A549 (cell line): ENCODE data around the gene ADAR. TPM values are rescaled to one million over a fixed set of nuclear protein-coding genes. Genes with fewer than 3 reads are reported as not detected.

Source experiments
- ATAC-seq, 2 experiments: fragments of 200-7000 bp in 1 of 2; fragments of >200 bp in 1 of 2; cut with Nextera tagmentation in 1 of 2; cut with Tn5 transposase in 1 of 2; 3 replicates each; pipeline versions ENCODE4 v1.8.0 to v1.9.1; 2018 to 2020; ENCODE audit warnings: mild to moderate bottlenecking in 1 of 2, moderate library complexity in 1 of 2
- CTCF ChIA-PET: fragments of 300-600 bp; sonication (Branson Sonifier 250); formaldehyde crosslinking; extraction: SDS; loops from one replicate; lab custom pipeline; 2021; ENCODE audit warnings: antibody characterized with exemption, inconsistent platforms; lab: Yijun Ruan, JAX
- POLR2A ChIA-PET: fragments of 350-600 bp; formaldehyde crosslinking; extraction: SDS; loops from one replicate; lab custom pipeline; 2021; ENCODE audit warnings: antibody characterized with exemption, inconsistent platforms; lab: Yijun Ruan, JAX
- DNase-seq, 2 experiments: peaks; one replicate each; pipeline versions ENCODE4 v3.0.0 to v3.0.0-alpha.2; 2011 to 2016; ENCODE audit warnings: low read depth in 1 of 2, low spot score in 1 of 2
- FAIRE-seq: peaks from 2 replicates; lab custom pipeline; 2011; peaks lifted over from hg19 to GRCh38; lab: Jason Lieb, UNC
- H3K27ac ChIP-seq, 2 experiments: fragments of >200 bp; sonication (Bioruptor Twin); formaldehyde crosslinking; 3 replicates each; pipeline ENCODE4 v1.5.1; 2016 to 2017
- H3K4me1 ChIP-seq: fragments of >200 bp; sonication (Bioruptor Twin); formaldehyde crosslinking; 3 replicates; pipeline ENCODE4 v1.6.1; 2016
- H3K4me2 ChIP-seq: fragments of >200 bp; sonication (Bioruptor Twin); formaldehyde crosslinking; 3 replicates; pipeline ENCODE4 v1.6.1; 2016
- H3K4me3 ChIP-seq: fragments of >200 bp; sonication (Bioruptor Twin); formaldehyde crosslinking; 3 replicates; pipeline ENCODE4 v1.5.1; 2016
- H3K9me3 ChIP-seq: fragments of >200 bp; sonication (Bioruptor Twin); formaldehyde crosslinking; 3 replicates; pipeline ENCODE4 v1.6.1; 2016
- CBX8 ChIP-seq: fragments of 200-600 bp; sonication (generic); IDR thresholded peaks from 2 replicates; pipeline ENCODE4 v1.6.1; 2016
- CHD4 ChIP-seq: fragments of 200-600 bp; sonication (generic); IDR thresholded peaks from 2 replicates; pipeline ENCODE4 v1.6.1; 2016; ENCODE audit warnings: antibody characterized with exemption, mild to moderate bottlenecking, borderline replicate concordance
- EHMT2 ChIP-seq: fragments of 200-600 bp; sonication (generic); IDR thresholded peaks from 2 replicates; pipeline ENCODE4 v1.6.1; 2016; ENCODE audit warnings: antibody characterized with exemption, low read depth, mild to moderate bottlenecking, moderate library complexity
- HDAC2 ChIP-seq: fragments of 200-600 bp; sonication (generic); IDR thresholded peaks from 2 replicates; pipeline ENCODE4 v1.6.1; 2016
- PHF8 ChIP-seq: fragments of 200-600 bp; sonication (generic); IDR thresholded peaks from 2 replicates; pipeline ENCODE4 v1.6.1; 2016; ENCODE audit warnings: low read depth, mild to moderate bottlenecking, antibody characterized with exemption, moderate library complexity, borderline replicate concordance
- POLR2A ChIP-seq: IDR thresholded peaks from 2 replicates; pipeline ENCODE4 v1.6.1; 2012; ENCODE audit warnings: mild to moderate bottlenecking, low read length
- RAD21 ChIP-seq, 2 experiments: fragments of >200 bp in 1 of 2; sonication (Bioruptor Twin) in 1 of 2; formaldehyde crosslinking in 1 of 2; IDR thresholded peaks in 1 of 2; conservative IDR thresholded peaks in 1 of 2; 2 replicates in 1 of 2; 3 replicates in 1 of 2; pipeline ENCODE4 v1.6.1; 2012 to 2018; ENCODE audit warnings: inconsistent platforms in 1 of 2
- TFCP2L1 ChIP-seq: fragments of 250-450 bp; sonication (Bioruptor Pico); IDR thresholded peaks from 2 replicates; pipeline ENCODE4 v1.5.0; 2021; ENCODE audit warnings: mild to moderate bottlenecking
- ZFP36 ChIP-seq: fragments of 450-650 bp; IDR thresholded peaks from 2 replicates; pipeline ENCODE4 v1.6.1; 2014; ENCODE audit warnings: borderline replicate concordance; ENCODE audit not compliant: partially characterized antibody
- WGBS: methylation state at CpG from one replicate; pipeline ENCODE4 v1.1.6; 2017; ENCODE audit errors: missing lambda C conversion rate; 5-methylcytosine and 5-hydroxymethylcytosine counted together
- polyA plus RNA-seq, 4 experiments: library from polyadenylated mRNA; depleted of rRNA in 3 of 4; stranded (reverse); fragments of >200 nt; fragmentation: RNase III in 1 of 4; extraction: RNeasy Plus Mini Kit Qiagen cat#74134 plus additional on column Dnase treatment in 1 of 4; gene quantifications; 2 replicates in 3 of 4; 3 replicates in 1 of 4; pipeline ENCODE4 v1.2.3, GENCODE V29; 2011 to 2017
- TF ChIP-seq, protein P1 (sequence below): IDR thresholded peaks from 2 replicates; pipeline ENCODE4 v1.6.1; 2012
- TF ChIP-seq, protein P2 (sequence below): fragments of 200-600 bp; sonication (generic); IDR thresholded peaks from 2 replicates; pipeline ENCODE4 v1.6.1; 2016; ENCODE audit warnings: antibody characterized with exemption, mild to moderate bottlenecking, moderate library complexity
- TF ChIP-seq, protein P3 (sequence below): fragments of 450-650 bp; IDR thresholded peaks from 2 replicates; pipeline ENCODE4 v1.6.1; 2014; ENCODE audit warnings: antibody characterized with exemption
- TF ChIP-seq, protein P4 (sequence below): fragments of >200 bp; sonication (Bioruptor Twin); formaldehyde crosslinking; IDR thresholded peaks from 3 replicates; pipeline ENCODE4 v1.5.1; 2016
- TF ChIP-seq, protein P5 (sequence below): fragments of 250-450 bp; sonication (Bioruptor Pico); IDR thresholded peaks from 2 replicates; pipeline ENCODE4 v1.5.0; 2021; ENCODE audit warnings: mild to moderate bottlenecking, moderate library complexity, borderline replicate concordance
- TF ChIP-seq, protein P6 (sequence below): fragments of 250-450 bp; sonication (Bioruptor Pico); IDR thresholded peaks from 2 replicates; pipeline ENCODE4 v1.5.0; 2020; ENCODE audit warnings: low read depth, mild to moderate bottlenecking, moderate library complexity

The ADAR gene
- polyA plus RNA-seq, 2 of the 4 experiments (the other 2 are of a cell fraction), result 71.7 to 170 TPM

DNA sequence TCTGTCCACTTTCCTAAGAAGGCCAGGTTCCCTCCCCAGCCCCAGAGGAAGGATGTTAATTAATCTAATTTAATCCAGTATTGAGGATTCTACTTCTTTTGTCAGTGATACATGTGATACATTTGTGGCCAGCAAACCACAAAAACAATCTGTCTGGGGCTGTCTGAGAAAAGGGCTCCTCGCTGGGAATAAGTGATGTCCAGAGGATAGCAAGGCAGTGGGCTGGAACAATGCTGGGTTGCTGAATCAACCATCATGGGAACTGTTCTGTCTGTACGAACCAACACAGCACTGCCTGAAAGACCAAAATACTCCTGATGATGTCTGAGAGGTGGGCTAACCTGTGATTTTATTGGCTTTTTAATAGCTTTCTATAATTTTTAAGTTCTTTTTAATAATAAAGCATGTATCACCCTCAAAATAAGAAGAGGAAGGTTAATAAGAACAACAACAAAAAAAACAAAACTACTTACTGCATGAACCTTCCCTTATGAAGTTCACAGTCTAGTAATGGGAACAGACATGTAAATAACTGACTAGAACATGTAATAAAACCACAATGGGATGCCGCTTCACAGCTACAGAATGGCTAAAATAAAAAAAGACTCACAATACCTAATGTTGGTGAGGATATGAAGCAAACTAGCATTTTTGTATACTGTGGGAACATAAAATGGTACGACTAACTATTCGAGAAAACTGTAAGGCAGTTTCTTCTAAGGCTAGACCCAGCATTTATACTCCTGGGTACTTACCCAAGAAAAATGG lies 11.4 kb upstream of the ADAR start:
- TF ChIP-seq EHMT2, result no peak
- TF ChIP-seq TFCP2L1 (CRISPR knock-in tag), result no peak
- TF ChIP-seq, protein P1, sequence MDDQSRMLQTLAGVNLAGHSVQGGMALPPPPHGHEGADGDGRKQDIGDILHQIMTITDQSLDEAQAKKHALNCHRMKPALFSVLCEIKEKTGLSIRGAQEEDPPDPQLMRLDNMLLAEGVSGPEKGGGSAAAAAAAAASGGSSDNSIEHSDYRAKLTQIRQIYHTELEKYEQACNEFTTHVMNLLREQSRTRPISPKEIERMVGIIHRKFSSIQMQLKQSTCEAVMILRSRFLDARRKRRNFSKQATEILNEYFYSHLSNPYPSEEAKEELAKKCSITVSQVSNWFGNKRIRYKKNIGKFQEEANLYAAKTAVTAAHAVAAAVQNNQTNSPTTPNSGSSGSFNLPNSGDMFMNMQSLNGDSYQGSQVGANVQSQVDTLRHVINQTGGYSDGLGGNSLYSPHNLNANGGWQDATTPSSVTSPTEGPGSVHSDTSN, result no peak
- TF ChIP-seq POLR2A, result no peak
- TF ChIP-seq, protein P2, sequence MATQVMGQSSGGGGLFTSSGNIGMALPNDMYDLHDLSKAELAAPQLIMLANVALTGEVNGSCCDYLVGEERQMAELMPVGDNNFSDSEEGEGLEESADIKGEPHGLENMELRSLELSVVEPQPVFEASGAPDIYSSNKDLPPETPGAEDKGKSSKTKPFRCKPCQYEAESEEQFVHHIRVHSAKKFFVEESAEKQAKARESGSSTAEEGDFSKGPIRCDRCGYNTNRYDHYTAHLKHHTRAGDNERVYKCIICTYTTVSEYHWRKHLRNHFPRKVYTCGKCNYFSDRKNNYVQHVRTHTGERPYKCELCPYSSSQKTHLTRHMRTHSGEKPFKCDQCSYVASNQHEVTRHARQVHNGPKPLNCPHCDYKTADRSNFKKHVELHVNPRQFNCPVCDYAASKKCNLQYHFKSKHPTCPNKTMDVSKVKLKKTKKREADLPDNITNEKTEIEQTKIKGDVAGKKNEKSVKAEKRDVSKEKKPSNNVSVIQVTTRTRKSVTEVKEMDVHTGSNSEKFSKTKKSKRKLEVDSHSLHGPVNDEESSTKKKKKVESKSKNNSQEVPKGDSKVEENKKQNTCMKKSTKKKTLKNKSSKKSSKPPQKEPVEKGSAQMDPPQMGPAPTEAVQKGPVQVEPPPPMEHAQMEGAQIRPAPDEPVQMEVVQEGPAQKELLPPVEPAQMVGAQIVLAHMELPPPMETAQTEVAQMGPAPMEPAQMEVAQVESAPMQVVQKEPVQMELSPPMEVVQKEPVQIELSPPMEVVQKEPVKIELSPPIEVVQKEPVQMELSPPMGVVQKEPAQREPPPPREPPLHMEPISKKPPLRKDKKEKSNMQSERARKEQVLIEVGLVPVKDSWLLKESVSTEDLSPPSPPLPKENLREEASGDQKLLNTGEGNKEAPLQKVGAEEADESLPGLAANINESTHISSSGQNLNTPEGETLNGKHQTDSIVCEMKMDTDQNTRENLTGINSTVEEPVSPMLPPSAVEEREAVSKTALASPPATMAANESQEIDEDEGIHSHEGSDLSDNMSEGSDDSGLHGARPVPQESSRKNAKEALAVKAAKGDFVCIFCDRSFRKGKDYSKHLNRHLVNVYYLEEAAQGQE, result no peak
- Histone ChIP-seq H3K4me1 (no peaks in the 10 kb centered on the region), H3K4me2 (no peak overlapping the region), H3K9me3 (no peaks in the 10 kb centered on the region), H3K4me3 (no peak overlapping the region), H3K27ac (no peak overlapping the region)
- DNase-seq (no peak), FAIRE-seq (no peak), ATAC-seq (no peak)
- CTCF ChIA-PET, result interaction anchor here (0.7 to 1.3 kb wide), 4 partner anchors 14 to 335 kb away, joined by 3 to 6 read pairs (median 3); no protein-coding TSS in a partner anchor
- WGBS, result 89% methylated on average over 5 of the region's 5 CpGs
- POLR2A ChIA-PET, result no interaction called here

DNA sequence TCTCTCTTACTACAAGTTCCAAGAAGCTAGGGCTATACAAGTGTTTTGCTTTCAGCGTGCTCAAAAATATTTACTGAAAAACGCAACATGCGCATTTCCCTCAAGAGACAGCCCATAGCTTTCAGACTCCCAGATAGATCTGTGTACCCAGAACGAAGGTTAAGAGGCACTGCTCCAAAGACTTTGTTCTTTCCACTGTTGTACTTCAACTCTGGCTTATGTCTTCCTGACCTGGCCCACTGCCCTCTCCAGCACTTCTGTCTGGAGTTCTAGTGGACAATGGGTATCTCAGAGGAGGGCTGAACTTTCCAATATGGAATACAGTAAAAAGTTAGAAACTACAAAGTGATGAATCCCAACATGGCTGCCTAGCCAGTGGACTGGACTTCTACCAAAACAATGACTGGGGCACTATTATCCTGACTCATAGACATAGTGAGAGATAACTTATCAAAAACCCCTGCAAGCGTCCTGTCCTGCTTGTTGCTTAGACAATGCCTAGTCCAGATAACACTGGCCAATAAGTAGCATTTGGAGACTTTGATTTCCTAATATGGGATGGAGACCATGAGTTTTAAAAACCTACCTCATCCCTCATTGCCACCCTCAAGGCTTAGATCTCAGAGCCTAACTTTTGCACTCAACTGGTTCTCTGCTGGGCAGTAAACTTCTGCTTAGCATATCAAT lies 8.8 kb upstream of the ADAR start:
- TF ChIP-seq CBX8 (no peak), PHF8 (no peak), ZFP36 (no peak), HDAC2 (no peak), RAD21 (conservative IDR thresholded peaks at IDR 0.05 in 1 of 2, IDR thresholded peaks at IDR 0.05 in 1 of 2) (no peak), CHD4 (no peak)
- TF ChIP-seq, protein P3, sequence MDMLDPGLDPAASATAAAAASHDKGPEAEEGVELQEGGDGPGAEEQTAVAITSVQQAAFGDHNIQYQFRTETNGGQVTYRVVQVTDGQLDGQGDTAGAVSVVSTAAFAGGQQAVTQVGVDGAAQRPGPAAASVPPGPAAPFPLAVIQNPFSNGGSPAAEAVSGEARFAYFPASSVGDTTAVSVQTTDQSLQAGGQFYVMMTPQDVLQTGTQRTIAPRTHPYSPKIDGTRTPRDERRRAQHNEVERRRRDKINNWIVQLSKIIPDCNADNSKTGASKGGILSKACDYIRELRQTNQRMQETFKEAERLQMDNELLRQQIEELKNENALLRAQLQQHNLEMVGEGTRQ, result no peak
- TF ChIP-seq, protein P4, sequence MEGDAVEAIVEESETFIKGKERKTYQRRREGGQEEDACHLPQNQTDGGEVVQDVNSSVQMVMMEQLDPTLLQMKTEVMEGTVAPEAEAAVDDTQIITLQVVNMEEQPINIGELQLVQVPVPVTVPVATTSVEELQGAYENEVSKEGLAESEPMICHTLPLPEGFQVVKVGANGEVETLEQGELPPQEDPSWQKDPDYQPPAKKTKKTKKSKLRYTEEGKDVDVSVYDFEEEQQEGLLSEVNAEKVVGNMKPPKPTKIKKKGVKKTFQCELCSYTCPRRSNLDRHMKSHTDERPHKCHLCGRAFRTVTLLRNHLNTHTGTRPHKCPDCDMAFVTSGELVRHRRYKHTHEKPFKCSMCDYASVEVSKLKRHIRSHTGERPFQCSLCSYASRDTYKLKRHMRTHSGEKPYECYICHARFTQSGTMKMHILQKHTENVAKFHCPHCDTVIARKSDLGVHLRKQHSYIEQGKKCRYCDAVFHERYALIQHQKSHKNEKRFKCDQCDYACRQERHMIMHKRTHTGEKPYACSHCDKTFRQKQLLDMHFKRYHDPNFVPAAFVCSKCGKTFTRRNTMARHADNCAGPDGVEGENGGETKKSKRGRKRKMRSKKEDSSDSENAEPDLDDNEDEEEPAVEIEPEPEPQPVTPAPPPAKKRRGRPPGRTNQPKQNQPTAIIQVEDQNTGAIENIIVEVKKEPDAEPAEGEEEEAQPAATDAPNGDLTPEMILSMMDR, result no peak
- TF ChIP-seq, protein P5, sequence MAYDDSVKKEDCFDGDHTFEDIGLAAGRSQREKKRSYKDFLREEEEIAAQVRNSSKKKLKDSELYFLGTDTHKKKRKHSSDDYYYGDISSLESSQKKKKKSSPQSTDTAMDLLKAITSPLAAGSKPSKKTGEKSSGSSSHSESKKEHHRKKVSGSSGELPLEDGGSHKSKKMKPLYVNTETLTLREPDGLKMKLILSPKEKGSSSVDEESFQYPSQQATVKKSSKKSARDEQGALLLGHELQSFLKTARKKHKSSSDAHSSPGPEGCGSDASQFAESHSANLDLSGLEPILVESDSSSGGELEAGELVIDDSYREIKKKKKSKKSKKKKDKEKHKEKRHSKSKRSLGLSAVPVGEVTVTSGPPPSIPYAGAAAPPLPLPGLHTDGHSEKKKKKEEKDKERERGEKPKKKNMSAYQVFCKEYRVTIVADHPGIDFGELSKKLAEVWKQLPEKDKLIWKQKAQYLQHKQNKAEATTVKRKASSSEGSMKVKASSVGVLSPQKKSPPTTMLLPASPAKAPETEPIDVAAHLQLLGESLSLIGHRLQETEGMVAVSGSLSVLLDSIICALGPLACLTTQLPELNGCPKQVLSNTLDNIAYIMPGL (CRISPR knock-in tag), result no peak
- TF ChIP-seq, protein P6, sequence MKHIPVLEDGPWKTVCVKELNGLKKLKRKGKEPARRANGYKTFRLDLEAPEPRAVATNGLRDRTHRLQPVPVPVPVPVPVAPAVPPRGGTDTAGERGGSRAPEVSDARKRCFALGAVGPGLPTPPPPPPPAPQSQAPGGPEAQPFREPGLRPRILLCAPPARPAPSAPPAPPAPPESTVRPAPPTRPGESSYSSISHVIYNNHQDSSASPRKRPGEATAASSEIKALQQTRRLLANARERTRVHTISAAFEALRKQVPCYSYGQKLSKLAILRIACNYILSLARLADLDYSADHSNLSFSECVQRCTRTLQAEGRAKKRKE, result no peak
- TF ChIP-seq, all 56 proteins: peak for 0
- Histone ChIP-seq H3K4me2 (no peak overlapping the region), H3K4me3 (no peak overlapping the region), H3K4me1 (no peaks in the 10 kb centered on the region), H3K9me3 (no peaks in the 10 kb centered on the region), H3K27ac (no peak overlapping the region)
- no peak for FAIRE-seq
- ATAC-seq, result no peak
- no peak for DNase-seq
- POLR2A ChIA-PET, result no interaction called here
- 89% methylated on average over 5 of the region's 5 CpGs for WGBS
- CTCF ChIA-PET, result interaction anchor here (1.1 to 1.2 kb wide), 2 partner anchors 10 to 57 kb away, joined by 3 to 4 read pairs; no protein-coding TSS in a partner anchor
